GM10248 (cell line): ENCODE data around the gene TRAPPC3L.

Source experiments
- CTCF ChIA-PET: fragments of 300-600 bp; sonication (Branson Sonifier 250); formaldehyde crosslinking; extraction: SDS; loops from one replicate; lab custom pipeline; 2021; ENCODE audit warnings: antibody characterized with exemption; lab: Yijun Ruan, JAX
- POLR2A ChIA-PET: fragments of 350-650 bp; sonication (Branson Sonifier 250); formaldehyde crosslinking; extraction: SDS; loops from one replicate; lab custom pipeline; 2020; ENCODE audit warnings: antibody characterized with exemption; lab: Yijun Ruan, JAX
- DNase-seq: peaks from one replicate; pipeline ENCODE4 v3.0.0; 2012; ENCODE audit errors: extremely low spot score
- TF ChIP-seq, protein P1 (sequence below): IDR thresholded peaks from 2 replicates; pipeline ENCODE4 v1.5.1; 2012; ENCODE audit warnings: mild to moderate bottlenecking, low read depth; ENCODE audit errors: extremely low read depth, missing control alignments, control extremely low read depth

The TRAPPC3L gene

DNA sequence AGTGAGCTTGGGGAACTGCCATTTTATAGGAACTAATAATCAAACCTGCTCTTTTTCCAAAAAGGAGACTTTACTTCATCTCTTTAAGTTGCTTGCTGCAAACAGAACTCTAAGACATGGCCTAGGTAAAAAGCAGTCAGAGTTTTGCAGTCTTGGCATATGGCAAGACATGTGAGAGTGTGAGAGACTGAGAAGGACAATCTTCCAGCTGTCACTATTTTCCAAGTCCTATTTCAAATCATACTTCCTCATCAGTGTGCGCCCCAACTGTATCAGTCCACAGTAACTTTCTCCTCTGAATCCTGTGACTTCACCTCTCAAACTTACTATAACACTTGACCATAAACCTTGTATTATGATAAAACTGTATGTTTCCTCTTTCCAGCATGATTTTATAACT is 74.0 kb downstream of the TRAPPC3L start:
- no peak for DNase-seq
- CTCF ChIA-PET: interaction anchor here (0.8 to 1.2 kb wide), 3 partner anchors 9 to 184 kb away, joined by 3 to 5 read pairs (median 4); no protein-coding TSS in a partner anchor
- POLR2A ChIA-PET: no interaction called here
- TF ChIP-seq, protein P1, sequence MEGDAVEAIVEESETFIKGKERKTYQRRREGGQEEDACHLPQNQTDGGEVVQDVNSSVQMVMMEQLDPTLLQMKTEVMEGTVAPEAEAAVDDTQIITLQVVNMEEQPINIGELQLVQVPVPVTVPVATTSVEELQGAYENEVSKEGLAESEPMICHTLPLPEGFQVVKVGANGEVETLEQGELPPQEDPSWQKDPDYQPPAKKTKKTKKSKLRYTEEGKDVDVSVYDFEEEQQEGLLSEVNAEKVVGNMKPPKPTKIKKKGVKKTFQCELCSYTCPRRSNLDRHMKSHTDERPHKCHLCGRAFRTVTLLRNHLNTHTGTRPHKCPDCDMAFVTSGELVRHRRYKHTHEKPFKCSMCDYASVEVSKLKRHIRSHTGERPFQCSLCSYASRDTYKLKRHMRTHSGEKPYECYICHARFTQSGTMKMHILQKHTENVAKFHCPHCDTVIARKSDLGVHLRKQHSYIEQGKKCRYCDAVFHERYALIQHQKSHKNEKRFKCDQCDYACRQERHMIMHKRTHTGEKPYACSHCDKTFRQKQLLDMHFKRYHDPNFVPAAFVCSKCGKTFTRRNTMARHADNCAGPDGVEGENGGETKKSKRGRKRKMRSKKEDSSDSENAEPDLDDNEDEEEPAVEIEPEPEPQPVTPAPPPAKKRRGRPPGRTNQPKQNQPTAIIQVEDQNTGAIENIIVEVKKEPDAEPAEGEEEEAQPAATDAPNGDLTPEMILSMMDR: no peak

DNA sequence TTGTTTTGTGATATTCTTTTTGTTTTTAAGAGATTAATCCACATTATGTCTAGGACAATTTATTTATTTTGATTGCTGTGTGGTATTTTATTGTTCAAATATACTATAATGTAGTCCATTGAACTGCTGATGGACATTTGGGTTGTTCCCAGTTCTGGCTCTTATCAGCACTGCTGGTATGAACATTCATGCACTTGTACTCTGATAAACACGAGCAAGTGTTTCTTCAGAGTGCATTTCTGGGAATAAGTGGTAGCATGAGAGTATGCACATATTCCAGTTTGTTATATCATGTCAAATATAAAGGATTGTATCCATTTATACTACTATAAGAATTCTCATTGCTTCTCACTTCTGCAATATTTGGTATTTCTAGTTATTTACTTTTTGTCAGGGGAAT is 77.2 kb downstream of the TRAPPC3L start:
- TF ChIP-seq, protein P1: no peak
- POLR2A ChIA-PET: no interaction called here
- CTCF ChIA-PET: no interaction called here
- DNase-seq: no peak

DNA sequence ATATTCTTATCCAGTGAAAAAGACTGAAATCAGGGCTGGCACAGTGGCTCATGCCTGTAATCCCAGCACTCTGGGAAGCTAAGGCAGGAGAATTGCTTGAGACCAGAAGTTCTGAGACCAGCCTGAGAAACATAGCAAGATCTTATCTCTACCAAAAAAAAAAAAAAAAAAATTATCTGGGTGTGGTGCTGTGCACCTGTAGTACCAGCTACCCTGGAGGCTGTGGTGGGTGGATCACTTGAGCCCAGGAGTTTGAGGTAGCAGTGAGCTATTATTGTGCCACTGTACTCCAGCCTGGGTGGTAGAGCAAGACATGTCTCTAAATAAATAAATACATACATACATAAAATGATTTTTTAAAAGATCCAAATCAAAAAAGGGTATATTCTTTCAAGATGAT is 78.0 kb downstream of the TRAPPC3L start:
- ChIA-PET POLR2A (no interaction called here), CTCF (no interaction called here)
- TF ChIP-seq, protein P1: no peak
- no peak for DNase-seq

DNA sequence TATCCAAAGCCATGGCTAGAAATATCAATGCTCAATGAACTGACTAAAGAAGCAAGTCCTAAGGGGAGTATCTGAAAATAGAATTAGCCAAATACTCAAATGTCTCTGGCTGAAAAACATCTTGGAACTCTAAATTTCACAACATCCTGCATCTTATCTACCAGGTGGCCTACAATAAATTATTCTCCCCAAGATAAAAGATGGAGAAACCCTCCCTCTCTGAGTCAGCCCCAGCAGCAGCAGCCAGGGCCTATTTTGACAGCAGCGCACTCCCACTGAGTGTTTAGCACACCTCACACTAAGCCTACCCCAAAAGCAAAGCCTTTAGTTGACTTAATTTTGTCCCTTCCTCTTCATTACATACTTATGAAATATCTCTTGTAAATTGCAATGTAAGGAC is 78.4 kb downstream of the TRAPPC3L start:
- DNase-seq: no peak
- TF ChIP-seq, protein P1: no peak
- POLR2A ChIA-PET: no interaction called here
- CTCF ChIA-PET: no interaction called here

DNA sequence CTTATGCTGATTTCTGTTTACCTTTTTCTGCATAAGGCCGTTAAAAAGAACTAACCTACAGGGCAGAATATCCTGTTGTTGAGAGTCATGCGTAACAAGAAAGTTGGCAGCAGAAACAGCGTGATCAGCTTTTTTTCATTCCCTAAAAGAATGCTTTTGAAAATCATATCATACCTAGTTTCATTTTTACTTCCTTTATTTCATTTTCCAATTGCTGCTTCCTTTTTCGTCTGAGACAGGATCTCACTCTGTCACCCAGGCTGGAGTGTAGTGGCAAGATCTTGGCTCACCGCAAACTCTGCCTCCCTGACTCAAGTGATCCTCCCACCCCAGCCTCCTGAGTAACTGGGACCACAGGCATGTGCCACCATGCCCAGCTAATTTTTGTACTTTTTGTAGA is 80.2 kb downstream of the TRAPPC3L start:
- no peak for DNase-seq
- TF ChIP-seq, protein P1: no peak

DNA sequence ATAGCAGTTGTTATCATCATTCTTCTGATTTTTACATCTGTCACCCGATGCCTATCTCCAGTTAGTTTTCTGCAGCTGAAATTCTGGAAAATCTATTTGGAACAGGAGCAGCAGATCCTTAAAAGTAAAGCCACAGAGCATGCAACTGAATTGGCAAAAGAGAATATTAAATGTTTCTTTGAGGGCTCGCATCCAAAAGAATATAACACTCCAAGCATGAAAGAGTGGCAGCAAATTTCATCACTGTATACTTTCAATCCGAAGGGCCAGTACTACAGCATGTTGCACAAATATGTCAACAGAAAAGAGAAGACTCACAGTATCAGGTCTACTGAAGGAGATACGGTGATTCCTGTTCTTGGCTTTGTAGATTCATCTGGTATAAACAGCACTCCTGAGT is 82.2 kb downstream of the TRAPPC3L start:
- ChIA-PET CTCF (interaction anchor here (0.8 to 2.9 kb wide), 6 partner anchors 12 to 175 kb away, joined by 3 to 13 read pairs (median 4); no protein-coding TSS in a partner anchor), POLR2A (no interaction called here)
- TF ChIP-seq, protein P1: no peak
- no peak for DNase-seq

More for the DNA sequence above, 80.2 kb downstream of the TRAPPC3L start:
- POLR2A ChIA-PET: no interaction called here
- CTCF ChIA-PET: no interaction called here
